C4-2B (cell line): ENCODE measurements around the gene ABCA10.

Experiments
- CTCF ChIP-seq: fragments of 450-650 bp; conservative IDR thresholded peaks from 2 replicates; pipeline ENCODE4 v1.5.1; 2017; ENCODE audit warnings: mild to moderate bottlenecking
- ZFX ChIP-seq: fragments of 450-650 bp; IDR thresholded peaks from 2 replicates; pipeline ENCODE4 v1.6.1; 2017

DNA sequence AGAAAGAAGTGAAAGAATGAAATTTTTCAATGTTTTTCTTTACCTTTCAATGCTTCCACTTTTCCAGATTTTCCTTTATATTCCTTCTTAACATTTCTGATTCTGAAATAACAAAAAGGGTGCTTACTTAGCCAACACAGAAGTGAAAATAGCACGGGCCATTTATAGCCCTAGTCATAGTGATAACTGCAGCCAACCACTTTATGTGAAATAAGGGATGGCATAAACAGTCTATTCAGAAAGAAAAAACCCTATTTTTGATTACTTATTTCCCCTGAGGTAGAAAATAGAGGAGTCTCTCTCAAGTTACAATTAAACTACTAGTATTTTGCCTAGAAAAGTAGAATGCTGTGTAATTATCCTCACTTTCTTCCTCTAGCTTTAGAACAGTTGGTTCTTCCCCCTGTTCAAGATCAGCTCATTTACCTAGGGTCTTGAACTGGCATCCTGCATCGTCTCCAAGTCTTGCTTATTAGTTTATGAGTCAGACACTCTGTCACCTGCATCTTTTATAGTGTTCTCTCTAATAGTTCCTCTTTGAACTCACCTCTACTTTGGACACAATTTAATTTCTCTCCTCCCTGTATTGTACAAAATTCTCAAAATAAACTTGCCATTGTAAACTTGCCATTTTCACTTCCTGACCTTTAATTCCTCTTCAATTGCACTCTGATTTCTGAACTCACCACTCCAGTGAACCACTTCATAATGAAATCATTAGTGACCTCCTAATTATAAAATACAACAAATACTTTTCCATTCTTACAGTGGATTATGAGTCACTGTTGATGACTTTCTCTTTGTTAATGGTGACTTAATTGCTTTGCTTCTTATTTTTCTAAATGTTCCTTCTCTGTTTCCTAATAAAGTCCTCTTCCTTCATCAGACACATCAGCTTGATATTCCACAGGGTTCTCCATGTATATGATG is 110.5 kb downstream of the ABCA10 start:
- no peak for TF ChIP-seq CTCF
- TF ChIP-seq ZFX = no peak
